ENCODE measurements around the gene ZNF664. TPM values are rescaled to one million over a fixed set of nuclear protein-coding genes. Genes with fewer than 3 reads are reported as not detected.

The ZNF664 gene
- total RNA-seq, 1 experiment from 2014 or later = 124 TPM

DNA sequence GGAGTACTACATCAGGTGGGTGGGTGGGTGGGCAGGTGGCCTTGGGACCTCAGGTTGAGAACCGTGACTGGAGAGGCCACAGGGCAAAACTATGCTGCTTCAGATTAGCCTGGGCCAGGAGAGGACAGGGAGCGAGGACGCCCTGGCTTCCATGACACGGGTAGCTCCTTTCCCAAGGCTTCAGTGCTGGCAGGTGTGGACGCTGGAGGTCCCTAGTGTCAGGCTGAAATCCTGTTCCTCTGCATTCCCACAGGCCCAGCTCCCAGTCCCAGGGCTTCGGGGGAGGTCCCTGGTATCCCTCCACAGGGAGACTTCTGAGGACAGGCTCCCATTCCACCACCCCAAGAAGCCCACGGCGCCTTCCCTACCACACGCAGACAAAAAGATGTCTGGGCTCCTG is 32.0 kb upstream of the ZNF664 start:
- no peaks in the 10 kb centered on the region for H3K27me3 ChIP-seq (ENCODE audit: insufficient read depth, low read length)
- DNase-seq (ENCODE audit: low read depth, low spot score) = no peak
- H4K20me1 ChIP-seq (ENCODE audit: insufficient read depth) = no peaks in the 10 kb centered on the region
- peaks cover 0 to 5% of the 10 kb centered on the region in 2 experiments; a peak in 1 of 4 replicates for H3K4me1 ChIP-seq (ENCODE audit: control insufficient read depth in 1 of 2, insufficient read depth in 2 of 2, low read length in 2 of 2)
- ChIA-PET POLR2A (no interaction called here), RAD21 (ENCODE audit: low non-redundant PET in 1 of 2, low total read pairs in 2 of 2, uncharacterized antibody in 2 of 2, unreplicated experiment in 2 of 2) (no interaction called here), CTCF (no interaction called here)
- no peak overlapping the region for H2AFZ ChIP-seq (ENCODE audit: low read depth, low read length, poor library complexity, severe bottlenecking)
- H3K4me2 ChIP-seq (ENCODE audit: low read length) = no peak overlapping the region
- H3K9me3 ChIP-seq (ENCODE audit: control insufficient read depth in 1 of 2, insufficient read depth in 1 of 2, low read depth in 1 of 2, low read length in 2 of 2) = no peaks in the 10 kb centered on the region; a peak in 1 of 4 replicates
- no peak overlapping the region for H3K27ac ChIP-seq (ENCODE audit: low read depth, low read length)
- H3K4me3 ChIP-seq (replicated peaks in 1 of 2; ENCODE audit: low read depth in 1 of 2, low read length in 2 of 2) = no peak overlapping the region
- no peaks in the 10 kb centered on the region for H3K36me3 ChIP-seq (ENCODE audit: control insufficient read depth in 1 of 2, insufficient read depth in 2 of 2, low read length in 2 of 2)
- H3K9me2 ChIP-seq (ENCODE audit: insufficient read depth) = no peaks in the 10 kb centered on the region
- no peak for ATAC-seq
- TF ChIP-seq ATF3 (IDR thresholded peaks at IDR 0.05) = no peak
- TF ChIP-seq SRF (IDR thresholded peaks at IDR 0.05; ENCODE audit: low read depth) = no peak
- no peak for TF ChIP-seq YY1 (IDR thresholded peaks at IDR 0.05; ENCODE audit: extremely low read depth, insufficient replicate concordance, low read depth, low read length)
- TF ChIP-seq, protein P1, sequence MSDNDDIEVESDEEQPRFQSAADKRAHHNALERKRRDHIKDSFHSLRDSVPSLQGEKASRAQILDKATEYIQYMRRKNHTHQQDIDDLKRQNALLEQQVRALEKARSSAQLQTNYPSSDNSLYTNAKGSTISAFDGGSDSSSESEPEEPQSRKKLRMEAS (IDR thresholded peaks at IDR 0.05) = no peak
- no peak for TF ChIP-seq CEBPB (IDR thresholded peaks at IDR 0.05; ENCODE audit: low read depth)
- TF ChIP-seq RAD21 (IDR thresholded peaks at IDR 0.05; ENCODE audit: low read depth) = no peak
- no peak for TF ChIP-seq EZH2 (IDR thresholded peaks at IDR 0.05)
- no peak for TF ChIP-seq ZNF274 (IDR thresholded peaks at IDR 0.05; ENCODE audit: low read depth, low read length)
- no peak for TF ChIP-seq EGR1 (IDR thresholded peaks at IDR 0.05; ENCODE audit: low read depth)
- no peak for TF ChIP-seq POLR2A (IDR thresholded peaks at IDR 0.05; ENCODE audit: borderline replicate concordance, extremely low read depth, insufficient read depth, insufficient read length)
- TF ChIP-seq, protein P2, sequence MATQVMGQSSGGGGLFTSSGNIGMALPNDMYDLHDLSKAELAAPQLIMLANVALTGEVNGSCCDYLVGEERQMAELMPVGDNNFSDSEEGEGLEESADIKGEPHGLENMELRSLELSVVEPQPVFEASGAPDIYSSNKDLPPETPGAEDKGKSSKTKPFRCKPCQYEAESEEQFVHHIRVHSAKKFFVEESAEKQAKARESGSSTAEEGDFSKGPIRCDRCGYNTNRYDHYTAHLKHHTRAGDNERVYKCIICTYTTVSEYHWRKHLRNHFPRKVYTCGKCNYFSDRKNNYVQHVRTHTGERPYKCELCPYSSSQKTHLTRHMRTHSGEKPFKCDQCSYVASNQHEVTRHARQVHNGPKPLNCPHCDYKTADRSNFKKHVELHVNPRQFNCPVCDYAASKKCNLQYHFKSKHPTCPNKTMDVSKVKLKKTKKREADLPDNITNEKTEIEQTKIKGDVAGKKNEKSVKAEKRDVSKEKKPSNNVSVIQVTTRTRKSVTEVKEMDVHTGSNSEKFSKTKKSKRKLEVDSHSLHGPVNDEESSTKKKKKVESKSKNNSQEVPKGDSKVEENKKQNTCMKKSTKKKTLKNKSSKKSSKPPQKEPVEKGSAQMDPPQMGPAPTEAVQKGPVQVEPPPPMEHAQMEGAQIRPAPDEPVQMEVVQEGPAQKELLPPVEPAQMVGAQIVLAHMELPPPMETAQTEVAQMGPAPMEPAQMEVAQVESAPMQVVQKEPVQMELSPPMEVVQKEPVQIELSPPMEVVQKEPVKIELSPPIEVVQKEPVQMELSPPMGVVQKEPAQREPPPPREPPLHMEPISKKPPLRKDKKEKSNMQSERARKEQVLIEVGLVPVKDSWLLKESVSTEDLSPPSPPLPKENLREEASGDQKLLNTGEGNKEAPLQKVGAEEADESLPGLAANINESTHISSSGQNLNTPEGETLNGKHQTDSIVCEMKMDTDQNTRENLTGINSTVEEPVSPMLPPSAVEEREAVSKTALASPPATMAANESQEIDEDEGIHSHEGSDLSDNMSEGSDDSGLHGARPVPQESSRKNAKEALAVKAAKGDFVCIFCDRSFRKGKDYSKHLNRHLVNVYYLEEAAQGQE (IDR thresholded peaks at IDR 0.05; ENCODE audit: low read depth) = no peak
- TF ChIP-seq EZH2phosphoT487 (IDR thresholded peaks at IDR 0.05; ENCODE audit: borderline replicate concordance) = no peak
- TF ChIP-seq ZFX (IDR thresholded peaks at IDR 0.05) = no peak
- no peak for TF ChIP-seq CBX3 (IDR thresholded peaks at IDR 0.05; ENCODE audit: low read depth)
- no peak for TF ChIP-seq SIN3A (IDR thresholded peaks at IDR 0.05; ENCODE audit: low read depth)
- no peak for TF ChIP-seq POLR2AphosphoS5 (IDR thresholded peaks at IDR 0.05; ENCODE audit: low read depth, low read length)
- no peak for TF ChIP-seq ELF1 (IDR thresholded peaks at IDR 0.05; ENCODE audit: borderline replicate concordance, low read depth)
- no peak for TF ChIP-seq FOSL1 (IDR thresholded peaks at IDR 0.05; ENCODE audit: low read depth)
- intact Hi-C loops (cut with micrococcal nuclease) = no loop called here
- H3K79me2 ChIP-seq (ENCODE audit: insufficient read depth, low read length) = no peaks in the 10 kb centered on the region
- BruUV-seq (replicated peaks) = no TSS peak
- no peak overlapping the region for H3K9ac ChIP-seq (ENCODE audit: low read length)

Measured in HCT116 (cell line).